ENCODE results near the gene SPDYE16. TPM values are rescaled to one million over a fixed set of nuclear protein-coding genes. Genes with fewer than 3 reads are reported as not detected.
"Not testable (repeated sequence)": the region's sequence is repeated elsewhere in the genome, so short reads cannot be mapped to it uniquely, and the experiment has no call there.

SPDYE16 gene
- total and polyA plus RNA-seq, 4 donors: 0.05 to 0.50 (median 0.22) TPM

GRCh38 chr7:76583636-76584281 is 40.7 kb upstream of the SPDYE16 start:
- H3K9ac ChIP-seq (ENCODE audit: low read depth in 1 of 2, low read length in 2 of 2); H3K4me1 ChIP-seq (ENCODE audit: control insufficient read depth in 4 of 4, insufficient read depth in 4 of 4, low read length in 3 of 4); H3K27me3 ChIP-seq (ENCODE audit: control insufficient read depth in 4 of 4, insufficient read depth in 4 of 4, low read length in 3 of 4); H3K36me3 ChIP-seq (ENCODE audit: control insufficient read depth in 4 of 4, insufficient read depth in 3 of 4, low read depth in 1 of 4, low read length in 3 of 4); H3K4me3 ChIP-seq (ENCODE audit: low read depth in 1 of 3, low read length in 3 of 3); DNase-seq (ENCODE audit: low spot score); H3K9me3 ChIP-seq (ENCODE audit: control insufficient read depth in 4 of 4, low read length in 3 of 4): not testable (repeated sequence)
- 68% methylated on average over 5 of the region's 5 CpGs for WGBS
- peak; percentile 35 for TF ChIP-seq REST (IDR thresholded peaks at IDR 0.05)
- peak overlapping the region in 1 of 2 donors; percentile 50 for H3K27ac ChIP-seq (ENCODE audit: low read depth in 1 of 2, low read length in 2 of 2)

- not testable (repeated sequence) for H3K36me3 ChIP-seq (ENCODE audit: control insufficient read depth in 4 of 4, insufficient read depth in 3 of 4, low read depth in 1 of 4, low read length in 3 of 4); H3K9me3 ChIP-seq (ENCODE audit: control insufficient read depth in 4 of 4, low read length in 3 of 4); H3K4me1 ChIP-seq (ENCODE audit: control insufficient read depth in 4 of 4, insufficient read depth in 4 of 4, low read length in 3 of 4); DNase-seq (ENCODE audit: low spot score); H3K27me3 ChIP-seq (ENCODE audit: control insufficient read depth in 4 of 4, insufficient read depth in 4 of 4, low read length in 3 of 4); H3K9ac ChIP-seq (ENCODE audit: low read depth in 1 of 2, low read length in 2 of 2); H3K4me3 ChIP-seq (ENCODE audit: low read depth in 1 of 3, low read length in 3 of 3)
- peak overlapping the region in 1 of 2 donors; percentile 50 for H3K27ac ChIP-seq (ENCODE audit: low read depth in 1 of 2, low read length in 2 of 2)
- WGBS: 19% methylated on average over 1 of the region's 2 CpGs
Measured at GRCh38 chr7:76582848-76583631, 39.9 kb upstream of the SPDYE16 start.

- not testable (repeated sequence) for H3K9me3 ChIP-seq (ENCODE audit: control insufficient read depth in 4 of 4, low read length in 3 of 4); DNase-seq (ENCODE audit: low spot score); H3K9ac ChIP-seq (ENCODE audit: low read depth in 1 of 2, low read length in 2 of 2); H3K27me3 ChIP-seq (ENCODE audit: control insufficient read depth in 4 of 4, insufficient read depth in 4 of 4, low read length in 3 of 4); H3K4me1 ChIP-seq (ENCODE audit: control insufficient read depth in 4 of 4, insufficient read depth in 4 of 4, low read length in 3 of 4); H3K27ac ChIP-seq (ENCODE audit: low read depth in 1 of 2, low read length in 2 of 2); H3K4me3 ChIP-seq (ENCODE audit: low read depth in 1 of 3, low read length in 3 of 3); H3K36me3 ChIP-seq (ENCODE audit: control insufficient read depth in 4 of 4, insufficient read depth in 3 of 4, low read depth in 1 of 4, low read length in 3 of 4)
- 47% methylated on average over 3 of the region's 3 CpGs for WGBS
Measured at GRCh38 chr7:76575919-76576655, 33.0 kb upstream of the SPDYE16 start.

- H3K27me3 ChIP-seq (ENCODE audit: control insufficient read depth in 4 of 4, insufficient read depth in 4 of 4, low read length in 3 of 4); H3K9me3 ChIP-seq (ENCODE audit: control insufficient read depth in 4 of 4, low read length in 3 of 4); H3K27ac ChIP-seq (ENCODE audit: low read depth in 1 of 2, low read length in 2 of 2); H3K9ac ChIP-seq (ENCODE audit: low read depth in 1 of 2, low read length in 2 of 2); H3K4me3 ChIP-seq (ENCODE audit: low read depth in 1 of 3, low read length in 3 of 3); DNase-seq (ENCODE audit: low spot score); H3K36me3 ChIP-seq (ENCODE audit: control insufficient read depth in 4 of 4, insufficient read depth in 3 of 4, low read depth in 1 of 4, low read length in 3 of 4); H3K4me1 ChIP-seq (ENCODE audit: control insufficient read depth in 4 of 4, insufficient read depth in 4 of 4, low read length in 3 of 4): not testable (repeated sequence)
- 97% methylated on average over 1 of the region's 2 CpGs for WGBS
Measured at GRCh38 chr7:76575431-76575830, 32.3 kb upstream of the SPDYE16 start.

- 89% methylated on average over 3 of the region's 3 CpGs for WGBS
- not testable (repeated sequence) for H3K27ac ChIP-seq (ENCODE audit: low read depth in 1 of 2, low read length in 2 of 2); H3K4me3 ChIP-seq (ENCODE audit: low read depth in 1 of 3, low read length in 3 of 3); H3K9ac ChIP-seq (ENCODE audit: low read depth in 1 of 2, low read length in 2 of 2); H3K4me1 ChIP-seq (ENCODE audit: control insufficient read depth in 4 of 4, insufficient read depth in 4 of 4, low read length in 3 of 4); H3K9me3 ChIP-seq (ENCODE audit: control insufficient read depth in 4 of 4, low read length in 3 of 4); DNase-seq (ENCODE audit: low spot score); H3K27me3 ChIP-seq (ENCODE audit: control insufficient read depth in 4 of 4, insufficient read depth in 4 of 4, low read length in 3 of 4); H3K36me3 ChIP-seq (ENCODE audit: control insufficient read depth in 4 of 4, insufficient read depth in 3 of 4, low read depth in 1 of 4, low read length in 3 of 4)
Measured at GRCh38 chr7:76572296-76572695, 29.2 kb upstream of the SPDYE16 start.

GRCh38 chr7:76570324-76570775 is 27.3 kb upstream of the SPDYE16 start:
- WGBS: 89% methylated on average over 4 of the region's 4 CpGs
- H3K36me3 ChIP-seq (ENCODE audit: control insufficient read depth in 4 of 4, insufficient read depth in 3 of 4, low read depth in 1 of 4, low read length in 3 of 4); H3K9ac ChIP-seq (ENCODE audit: low read depth in 1 of 2, low read length in 2 of 2); H3K4me1 ChIP-seq (ENCODE audit: control insufficient read depth in 4 of 4, insufficient read depth in 4 of 4, low read length in 3 of 4); H3K4me3 ChIP-seq (ENCODE audit: low read depth in 1 of 3, low read length in 3 of 3); H3K27ac ChIP-seq (ENCODE audit: low read depth in 1 of 2, low read length in 2 of 2); H3K27me3 ChIP-seq (ENCODE audit: control insufficient read depth in 4 of 4, insufficient read depth in 4 of 4, low read length in 3 of 4); DNase-seq (ENCODE audit: low spot score); H3K9me3 ChIP-seq (ENCODE audit: control insufficient read depth in 4 of 4, low read length in 3 of 4): not testable (repeated sequence)
